Measurements from ENCODE around the gene DPH1.

The DPH1 gene

DNA sequence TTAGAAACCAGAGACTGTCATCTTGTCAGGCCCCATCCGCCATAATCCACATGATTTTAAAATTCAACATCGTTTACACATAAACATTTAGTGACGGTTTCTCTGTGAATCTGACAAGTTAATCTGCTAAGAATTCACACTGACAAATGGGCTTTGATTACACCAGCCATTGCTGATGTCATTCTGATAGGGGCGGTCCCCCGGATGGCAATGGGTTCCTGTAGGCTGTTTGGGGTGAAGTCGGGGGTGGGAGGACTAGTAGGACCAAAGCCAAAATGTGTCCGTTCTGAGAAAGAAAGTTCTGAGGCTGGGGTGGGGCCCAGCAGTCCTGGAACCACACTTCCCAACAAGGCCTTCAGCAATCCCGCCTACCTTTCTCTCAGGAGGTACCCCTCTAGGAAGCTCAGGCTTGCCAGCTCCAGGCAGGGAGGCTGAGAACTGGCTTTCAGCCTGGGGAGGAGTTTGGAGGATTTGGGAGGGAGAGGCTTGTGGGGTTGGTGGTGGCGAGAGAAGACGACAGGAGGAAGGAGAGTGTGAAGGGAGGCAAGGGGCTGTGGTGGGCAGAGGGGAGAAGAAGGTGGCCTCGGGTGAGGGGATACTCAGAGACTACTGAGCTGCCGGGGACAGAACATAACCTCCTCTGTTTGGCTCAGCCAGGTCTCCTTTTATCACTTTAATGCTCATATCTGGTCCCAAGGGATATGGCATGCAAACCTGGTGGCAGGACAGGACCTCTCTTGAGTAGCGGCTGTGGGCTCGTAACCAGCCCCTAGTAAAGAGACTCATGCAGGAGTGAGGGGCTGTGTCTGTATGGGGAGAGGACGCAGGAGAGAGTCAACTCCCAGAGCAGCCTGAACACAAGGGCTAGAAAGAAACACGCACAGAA is 33.6 kb downstream of the DPH1 start:
- DNase-seq: no peak

DNA sequence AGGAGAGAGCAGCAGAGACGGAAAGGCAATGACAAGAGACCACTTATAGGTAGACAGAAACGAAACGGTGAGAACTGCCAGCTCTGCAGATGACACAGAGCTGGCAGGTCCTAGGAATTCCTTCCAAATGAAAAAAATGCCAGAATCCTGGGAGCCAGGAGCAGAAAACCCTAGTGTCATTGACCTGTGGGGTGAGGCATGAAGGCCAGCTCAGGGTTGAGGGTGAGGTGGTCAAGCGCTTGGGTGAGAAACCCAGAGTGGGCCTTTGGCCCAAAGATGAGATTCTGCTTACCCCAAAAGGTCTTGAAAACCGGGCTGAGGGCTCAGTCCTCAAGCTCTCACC is 34.2 kb downstream of the DPH1 start:
- DNase-seq: no peak

DNA sequence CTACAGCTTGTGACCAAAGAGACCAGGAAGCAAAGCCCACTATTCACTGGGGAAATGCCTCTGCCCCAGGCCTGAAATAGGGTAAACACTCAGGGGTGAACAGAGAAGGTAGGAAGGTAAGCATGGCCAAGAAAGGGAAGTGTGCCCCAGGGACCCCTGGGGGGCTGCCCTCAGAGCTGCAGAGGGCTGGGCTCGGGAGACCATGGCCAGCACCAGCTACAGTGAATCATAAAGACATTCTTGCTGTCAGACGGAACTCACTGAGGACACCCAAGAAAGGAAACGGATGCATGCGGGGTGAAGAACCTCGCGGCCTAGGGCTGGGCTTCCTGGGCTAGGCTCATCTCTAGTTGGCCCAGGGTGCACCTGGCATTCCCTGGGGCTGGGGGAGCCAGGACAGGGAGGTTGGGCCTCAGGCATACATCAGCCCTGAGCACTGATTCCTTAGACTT is 34.6 kb downstream of the DPH1 start:
- DNase-seq: no peak

DNA sequence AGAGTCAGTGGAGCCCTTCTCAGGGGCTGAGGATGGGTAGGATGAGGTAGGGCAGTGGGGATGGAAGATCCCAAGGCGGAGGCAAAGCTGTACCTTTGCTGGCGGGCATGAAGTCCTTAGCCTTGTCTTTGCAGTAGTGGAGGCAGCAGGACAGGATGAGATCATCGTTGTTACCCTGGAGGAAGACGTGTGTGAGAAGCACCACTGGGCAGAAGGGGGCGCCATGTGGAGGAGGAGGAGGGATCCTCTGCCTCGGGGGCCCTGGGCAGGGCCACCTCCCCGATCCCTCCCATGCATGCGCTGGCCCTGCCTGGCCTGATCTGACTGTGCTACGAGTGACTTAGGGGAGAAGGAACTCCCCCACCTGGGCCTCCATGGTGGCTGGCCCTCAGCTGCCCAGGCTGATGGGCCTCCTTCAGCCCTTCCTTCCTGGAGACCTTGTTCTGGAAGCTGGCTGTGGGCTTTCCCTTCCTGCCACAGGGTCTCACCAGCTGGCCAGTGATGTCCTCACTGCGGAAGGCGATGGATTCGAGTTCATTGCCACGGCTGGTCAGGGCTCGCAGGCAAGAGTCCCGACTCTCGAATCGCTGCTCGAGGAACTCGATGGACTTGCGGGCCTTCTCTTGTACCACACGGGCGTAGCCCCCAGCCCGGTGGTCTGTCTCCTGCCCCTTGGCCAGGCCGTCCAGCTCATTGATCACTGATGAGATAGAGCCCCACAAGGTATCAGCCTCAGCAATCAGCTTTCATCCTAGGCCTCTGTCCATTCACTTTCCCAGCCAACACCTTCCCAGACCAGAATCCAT is 35.2 kb downstream of the DPH1 start:
- peak; percentile 86 for DNase-seq

DNA sequence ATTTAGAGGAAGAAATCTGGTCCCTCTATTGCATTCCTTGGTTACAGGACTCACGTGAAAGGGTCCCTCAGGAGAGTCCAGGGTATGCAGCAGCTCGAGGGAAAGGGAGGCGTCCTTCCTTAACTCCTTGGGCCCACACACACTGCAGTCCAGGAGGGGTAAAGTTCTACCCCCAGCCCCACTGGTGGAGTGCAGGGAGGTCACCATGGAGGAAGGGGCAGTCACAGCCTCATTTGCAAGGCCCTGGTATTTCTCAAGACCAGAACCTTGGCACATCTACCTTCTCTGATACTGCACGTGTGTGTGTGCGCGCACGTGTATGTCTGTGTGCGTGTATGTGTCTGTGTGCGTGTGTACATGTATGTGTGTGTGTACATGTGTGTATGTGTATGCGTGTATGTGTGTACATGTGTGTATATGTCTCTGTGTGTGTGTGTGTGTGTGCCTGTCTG is 36.0 kb downstream of the DPH1 start:
- DNase-seq: no peak

DNA sequence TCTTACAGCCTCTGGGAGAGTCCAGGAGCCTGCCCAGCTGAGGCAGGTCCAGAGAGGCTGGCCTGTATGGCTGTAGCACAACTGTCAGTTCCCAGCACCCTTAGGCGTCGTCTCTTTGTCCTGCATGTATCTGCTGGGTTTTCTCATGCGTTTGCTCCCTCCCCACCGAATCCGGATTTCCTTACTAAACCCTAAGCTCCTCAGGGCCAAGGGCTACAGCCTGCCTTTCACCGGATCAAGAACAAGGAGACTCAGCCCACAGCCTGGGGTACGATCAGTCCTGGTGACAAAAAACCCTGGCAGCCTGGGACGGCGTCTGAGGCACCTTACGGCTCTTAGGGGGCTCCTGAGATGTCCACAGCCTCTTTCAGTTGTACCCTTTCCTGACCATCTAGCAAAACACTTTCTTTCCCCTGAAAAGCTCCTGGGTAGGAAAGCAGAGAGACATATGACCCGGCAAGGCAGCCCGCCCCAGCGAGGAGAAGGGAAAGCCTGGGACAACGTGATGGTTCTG is 37.2 kb downstream of the DPH1 start:
- DNase-seq: no peak

DNA sequence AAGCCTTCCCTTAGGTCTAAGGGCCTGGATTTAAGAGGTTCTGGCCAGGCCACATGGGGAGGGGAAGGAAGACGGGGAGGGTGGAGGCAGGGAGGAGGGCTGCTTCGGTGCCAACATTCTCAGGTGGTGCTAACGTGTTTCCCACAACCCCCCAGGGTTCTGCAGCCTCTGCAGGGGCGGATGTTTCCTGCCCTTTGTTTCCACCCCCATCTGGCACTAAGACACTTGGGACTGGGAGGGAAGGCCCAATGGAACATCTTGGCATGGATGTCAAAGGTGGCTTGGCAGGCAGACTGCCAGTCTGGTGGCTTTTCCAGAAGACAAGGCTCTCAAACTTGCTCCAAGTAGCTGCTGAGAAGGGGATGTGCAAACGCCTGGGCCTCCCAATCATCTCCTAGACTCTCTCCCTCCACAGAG is 37.7 kb downstream of the DPH1 start:
- no peak for DNase-seq

DNA sequence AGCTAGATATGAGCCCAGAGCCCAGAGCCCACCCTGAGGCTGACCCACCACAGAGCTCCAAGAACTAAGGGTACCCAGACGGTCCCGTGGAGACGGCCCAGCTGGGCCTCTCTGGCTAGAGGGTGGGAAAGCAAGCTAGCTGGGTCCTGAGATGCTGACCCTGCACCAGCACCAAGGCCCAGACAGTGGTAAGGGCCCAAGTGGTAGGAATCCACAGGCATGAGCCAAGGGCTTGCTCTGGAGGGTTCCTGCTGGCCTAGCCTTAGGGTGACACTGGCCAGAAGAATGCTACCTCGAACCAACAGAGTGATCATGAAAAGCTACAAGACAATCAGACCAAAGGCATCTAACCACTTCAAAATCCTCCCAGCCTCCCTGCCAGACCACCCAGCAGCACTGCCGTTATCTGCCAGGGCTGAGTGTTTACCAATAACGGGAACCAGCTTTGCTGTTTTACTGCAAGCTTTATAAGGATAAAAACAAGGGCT is 38.1 kb downstream of the DPH1 start:
- no peak for DNase-seq

DNA sequence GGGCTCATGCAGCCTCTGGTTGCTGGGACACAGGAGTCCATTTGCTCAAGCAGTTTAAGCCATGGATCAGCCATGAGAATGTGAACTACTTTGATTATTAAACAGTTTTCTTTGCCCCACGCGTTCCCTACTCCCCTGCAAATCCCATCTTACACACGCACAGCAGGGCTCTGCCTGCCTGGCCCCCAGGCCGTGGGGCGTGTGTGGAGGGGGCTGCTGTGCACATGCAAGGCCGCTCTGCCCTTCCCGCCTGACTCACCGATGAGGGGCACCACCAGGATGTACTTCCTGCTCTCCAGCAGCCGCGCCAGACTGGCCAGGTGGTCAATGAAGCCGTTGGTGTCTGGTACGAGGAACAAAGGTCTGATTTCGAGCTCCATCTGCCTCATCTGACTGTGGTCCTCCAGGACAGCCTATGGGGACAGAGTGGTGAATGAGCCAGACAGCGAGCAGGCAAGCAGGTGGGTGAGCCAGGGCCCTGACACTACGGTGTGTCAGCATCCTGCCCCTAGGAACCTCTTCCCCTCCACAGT is 38.6 kb downstream of the DPH1 start:
- DNase-seq: no peak

DNA sequence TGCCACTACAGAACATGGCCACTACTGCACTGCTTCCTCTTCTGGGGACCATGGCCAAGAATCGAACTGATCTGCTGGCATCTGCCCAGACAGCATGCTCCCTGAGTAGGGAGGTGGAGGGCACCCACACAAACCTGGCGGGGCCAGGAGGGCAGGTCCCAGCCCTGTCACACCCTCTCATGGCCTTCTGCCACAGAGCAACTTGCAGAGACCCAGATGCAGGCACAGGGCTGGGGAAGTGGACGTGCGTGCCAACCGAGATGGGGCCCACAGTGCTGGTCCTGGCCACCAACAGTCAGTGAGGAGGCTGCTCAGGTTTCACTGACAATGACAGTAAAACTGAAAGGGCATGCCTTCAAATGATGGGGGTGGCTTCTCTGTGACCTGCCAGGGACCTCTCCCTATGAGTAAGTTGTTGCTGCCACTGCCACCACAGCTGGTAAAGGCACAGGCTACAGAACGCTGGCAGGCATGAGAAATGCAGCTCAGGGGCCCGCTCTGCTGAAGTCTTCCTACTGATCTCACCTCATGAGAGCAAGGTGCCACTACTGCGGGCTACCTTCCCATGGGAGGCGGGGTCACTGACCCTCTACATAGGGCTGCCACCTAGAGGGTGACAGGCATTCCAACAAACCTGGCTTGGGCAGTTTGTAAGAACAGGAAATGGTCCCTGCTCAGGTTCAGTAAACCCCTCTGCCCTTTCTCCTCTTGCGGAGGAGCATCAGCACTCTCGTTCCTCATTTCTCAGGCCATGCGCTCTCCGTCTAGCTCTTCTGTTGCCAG is 40.5 kb downstream of the DPH1 start:
- peak; percentile 81 for DNase-seq

DNA sequence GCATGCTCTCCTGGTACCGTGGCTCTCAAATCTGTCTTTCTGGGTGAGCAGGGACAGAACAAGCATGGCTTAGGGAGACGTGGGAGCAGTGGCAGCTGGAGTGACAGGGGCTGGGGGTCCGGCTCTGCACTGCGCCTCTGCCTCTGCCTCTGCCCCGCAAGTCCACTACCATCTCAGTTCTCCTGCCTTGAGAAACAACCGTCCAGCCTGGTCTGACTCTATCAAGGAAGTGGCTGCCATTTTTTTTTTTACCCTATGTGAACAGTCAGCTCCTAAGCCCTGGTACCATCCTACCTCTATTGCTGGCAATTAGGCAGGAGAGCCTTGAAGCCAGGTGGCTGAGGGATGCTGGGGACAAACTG is 41.1 kb downstream of the DPH1 start:
- no peak for DNase-seq

DNA sequence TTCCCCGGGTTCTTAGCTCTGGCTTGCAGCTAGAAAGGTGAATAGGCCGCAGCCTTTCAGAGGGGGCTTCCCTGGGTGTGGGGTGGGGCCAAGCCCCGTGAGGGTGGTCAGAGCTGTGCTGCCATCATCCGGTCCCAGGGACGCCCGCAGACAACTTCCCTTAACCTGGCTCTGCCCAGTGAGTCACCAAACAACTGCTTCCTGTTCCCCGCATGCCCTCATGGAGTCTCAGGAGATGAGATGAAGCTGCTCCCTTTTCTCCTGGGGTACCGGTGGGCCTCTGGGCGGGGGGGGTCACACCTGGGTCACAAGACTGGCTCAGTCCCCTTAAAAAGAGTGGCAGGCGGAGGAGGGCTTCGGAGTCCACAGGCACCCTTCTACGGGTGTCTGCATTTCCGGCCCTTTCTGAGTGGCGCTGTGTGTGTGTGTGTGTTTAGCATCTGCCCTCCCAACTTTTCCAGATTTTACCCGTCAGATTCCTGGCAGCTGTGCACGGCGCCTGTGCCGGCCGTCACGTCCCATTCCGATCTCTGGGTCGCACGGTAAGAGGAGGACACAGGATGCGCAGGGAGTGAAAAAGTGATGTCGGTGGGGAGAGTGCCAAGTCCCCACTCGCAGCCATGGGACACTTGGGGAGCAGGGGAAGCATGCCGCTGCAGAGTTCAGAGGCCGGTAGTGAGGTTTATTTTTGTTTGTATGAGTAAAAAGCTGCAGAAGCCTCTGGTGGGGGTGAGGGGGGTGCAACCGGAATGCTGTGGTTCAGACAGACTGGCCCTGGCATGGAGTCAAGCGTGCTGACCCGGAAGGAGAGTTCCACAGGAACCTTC is 41.7 kb downstream of the DPH1 start:
- DNase-seq: no peak

DNA sequence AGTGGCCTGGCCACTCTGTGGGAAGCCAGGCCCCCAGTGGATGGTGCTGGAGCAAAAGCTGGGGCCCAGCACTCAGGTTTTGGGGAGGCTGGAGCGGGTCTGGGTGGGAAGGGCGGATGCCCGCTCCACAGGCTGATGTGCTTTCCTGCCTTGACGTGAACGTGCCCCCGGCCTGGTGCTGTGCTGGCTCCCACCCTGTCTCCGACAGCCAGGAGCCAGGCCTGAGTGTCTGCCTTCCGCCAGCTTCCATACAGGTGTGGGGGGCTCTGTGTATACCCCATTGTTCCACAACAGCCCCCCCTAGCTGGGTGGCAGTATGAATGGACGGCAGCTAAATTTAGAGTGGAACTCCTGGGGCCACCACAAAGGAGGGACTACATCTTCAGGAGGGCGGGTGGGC is 45.0 kb downstream of the DPH1 start:
- no peak for DNase-seq

DNA sequence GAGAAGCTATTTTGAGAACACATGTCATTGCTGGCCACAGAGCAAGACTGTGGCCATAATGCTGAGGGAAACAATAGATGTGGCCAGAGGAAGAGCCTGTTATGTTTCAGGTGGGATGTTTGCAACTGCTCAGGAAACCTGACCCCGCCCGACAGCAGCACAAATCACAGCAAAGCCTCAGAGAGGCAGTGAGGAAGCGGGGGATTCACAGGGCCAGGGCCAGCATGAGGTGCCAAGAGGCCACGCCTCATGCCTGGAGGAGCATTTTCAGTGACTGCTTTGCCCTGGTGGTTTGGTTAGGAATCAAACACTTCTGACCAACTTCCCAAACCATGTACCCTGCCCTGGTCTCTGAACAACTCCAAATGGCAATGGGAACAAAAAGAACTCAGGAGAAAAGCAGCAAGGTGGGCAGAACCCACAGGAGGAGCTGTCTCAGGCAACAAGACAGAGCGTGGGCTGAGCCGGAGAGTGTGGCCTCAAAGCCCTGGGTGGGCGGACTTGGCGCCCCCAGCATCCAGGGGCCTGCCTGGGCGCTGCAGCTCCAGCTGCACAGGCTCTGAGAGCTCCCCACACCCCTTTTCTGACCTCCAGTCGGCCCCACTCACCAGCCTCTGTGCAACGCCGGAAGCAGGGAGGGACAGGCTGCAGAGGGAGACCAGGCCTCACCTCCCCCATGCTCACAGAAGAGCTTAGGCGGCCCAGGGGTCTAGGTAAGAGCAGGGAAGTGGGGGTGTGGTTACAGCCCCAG is 45.6 kb downstream of the DPH1 start:
- DNase-seq: no peak

DNA sequence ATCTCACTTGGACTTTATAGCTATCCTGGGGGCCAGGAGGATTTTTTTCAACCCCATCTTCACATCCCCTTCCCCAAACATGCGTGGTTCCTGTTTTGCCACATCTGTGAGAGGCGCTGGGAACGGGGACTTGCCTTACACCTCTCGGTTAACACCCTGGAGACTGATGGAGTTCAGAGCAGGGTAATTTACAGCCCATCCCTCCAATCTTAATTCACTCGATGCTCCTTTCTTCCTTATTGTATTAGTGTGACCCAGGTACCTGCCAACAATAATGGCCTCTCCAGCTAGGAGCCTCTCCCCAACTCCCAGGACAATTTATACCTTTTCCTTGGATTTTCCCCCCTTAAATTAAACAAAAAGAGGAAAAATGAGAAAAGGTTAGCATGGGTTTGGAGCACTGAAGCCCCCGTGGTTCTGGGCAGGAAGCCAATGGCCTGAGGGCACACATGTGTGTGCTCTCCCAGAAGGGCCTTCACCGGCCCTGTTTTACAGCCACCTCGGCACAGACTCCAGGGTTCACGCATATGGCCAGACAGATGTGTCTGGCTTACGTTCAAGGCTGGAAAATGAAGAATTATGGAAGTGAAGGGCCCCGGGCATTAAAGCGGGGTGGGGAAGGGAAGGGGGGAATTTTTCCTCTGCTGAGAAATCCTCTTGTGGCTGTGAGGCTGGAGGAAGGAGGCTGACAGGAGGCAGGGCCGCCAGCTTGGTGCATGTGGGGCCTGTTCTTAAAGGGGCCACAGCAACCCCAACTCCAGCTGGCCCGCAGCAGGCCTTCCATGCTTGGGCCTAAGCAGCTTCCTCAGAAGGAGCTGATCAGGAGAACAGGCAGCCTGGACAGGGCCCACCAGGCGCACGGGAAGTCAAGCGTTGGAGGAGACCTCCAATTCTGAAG is 46.4 kb downstream of the DPH1 start:
- no peak for DNase-seq

DNA sequence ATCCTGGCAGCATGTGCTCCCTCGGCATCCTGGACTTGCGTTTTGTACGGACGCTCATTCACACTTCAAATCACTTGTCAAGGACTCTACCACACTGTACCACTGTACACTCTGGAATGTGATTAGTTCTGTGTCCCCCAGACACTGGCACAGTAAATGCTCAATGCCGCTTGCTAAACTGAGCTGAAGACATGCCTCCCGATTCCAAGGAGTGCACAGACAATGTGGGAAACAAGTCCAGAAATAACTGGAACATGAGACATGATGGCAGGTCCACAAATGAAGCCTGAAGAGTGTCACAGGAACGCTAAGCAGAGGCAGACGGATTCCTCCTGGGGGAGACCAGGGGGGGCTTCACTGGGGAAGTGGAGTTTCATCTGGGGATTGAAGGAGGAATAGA is 47.1 kb downstream of the DPH1 start:
- no peak for DNase-seq

DNA sequence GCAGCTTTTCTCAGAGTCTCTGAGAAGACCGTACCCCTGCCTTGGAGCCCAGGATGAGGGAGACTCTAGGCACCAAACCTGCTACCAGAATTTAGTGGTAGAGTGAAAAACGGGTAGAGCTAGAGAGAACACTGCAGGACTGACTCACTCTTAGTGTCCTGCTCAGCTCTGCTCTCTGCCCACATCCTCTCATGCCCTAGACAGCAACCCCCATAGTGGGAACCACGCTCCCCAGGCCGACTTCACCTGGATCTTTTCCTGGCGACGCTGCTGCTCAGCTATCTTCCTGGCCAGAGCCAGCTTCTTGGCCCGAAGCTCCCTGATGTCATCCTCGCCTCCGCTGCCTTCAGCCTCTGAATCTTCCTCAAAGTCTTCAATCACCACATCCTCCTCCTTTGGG is 51.6 kb downstream of the DPH1 start:
- DNase-seq: no peak

DNA sequence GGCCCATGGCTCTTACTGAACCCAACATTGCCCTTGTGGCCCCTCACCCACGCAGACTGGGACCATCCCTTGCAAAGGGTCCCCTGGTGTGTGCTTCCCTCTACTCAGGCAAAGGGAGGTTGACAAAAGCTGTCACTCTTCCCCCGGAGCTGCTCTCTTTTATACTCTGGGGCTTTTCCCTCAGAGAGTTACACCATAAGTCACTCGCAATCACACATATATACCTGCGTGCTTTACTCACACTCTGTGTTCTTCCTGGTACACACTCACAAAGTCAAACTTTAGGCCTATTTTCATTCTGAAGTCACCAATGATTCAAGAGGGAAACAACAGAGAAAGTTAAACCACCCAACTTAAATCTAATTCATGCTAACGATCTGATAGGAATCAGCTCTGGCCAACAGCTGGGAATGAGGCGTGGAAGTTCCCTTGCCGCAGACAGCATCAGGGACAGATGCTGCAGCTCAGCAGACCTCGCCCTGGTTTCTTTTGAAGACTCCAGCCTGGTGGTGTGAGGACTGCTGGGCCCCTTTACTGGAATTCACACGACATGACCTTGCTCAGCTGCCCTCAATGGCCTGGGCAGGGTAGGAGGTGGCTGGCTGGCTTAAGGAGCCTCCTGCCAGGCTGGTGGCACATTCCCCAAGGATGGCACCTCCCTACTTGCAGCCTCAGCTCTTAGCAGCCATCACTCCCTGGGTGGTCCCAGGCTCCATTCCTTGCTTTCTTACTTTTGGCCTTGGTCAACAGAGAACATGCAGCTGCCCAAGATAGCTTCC is 52.2 kb downstream of the DPH1 start:
- DNase-seq: no peak

DNA sequence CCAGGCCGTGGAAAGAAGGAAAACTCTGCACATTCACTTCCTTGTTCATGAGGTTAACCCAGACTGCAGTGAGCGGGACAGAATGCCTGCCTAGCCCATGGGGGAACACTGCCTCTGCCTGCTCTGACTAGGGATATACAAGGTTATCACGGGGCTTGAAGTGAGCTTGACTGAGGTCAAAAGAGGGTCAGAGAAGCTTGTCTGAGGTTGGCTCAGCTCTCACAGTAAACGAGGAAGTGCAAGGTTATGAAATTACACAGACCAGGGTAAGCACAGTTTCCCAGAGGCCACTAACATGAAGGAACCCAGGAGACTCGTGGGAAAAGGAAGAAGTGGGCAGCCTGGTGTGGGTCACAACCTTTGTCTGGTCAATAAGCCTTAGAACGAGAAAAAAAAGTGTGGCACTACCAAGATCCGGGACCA is 53.7 kb downstream of the DPH1 start:
- DNase-seq: no peak

All from activated CD8-positive, alpha-beta memory T cell treated with anti-CD3 and anti-CD28 coated beads for 24 hours (primary cell).